SIG-M5 (cell line): ENCODE results near the gene ALDOB.

Experiments used
- DNase-seq: peaks from one replicate; lab custom pipeline; 2025; lab: John Stamatoyannopoulos, UW

ALDOB gene

DNA sequence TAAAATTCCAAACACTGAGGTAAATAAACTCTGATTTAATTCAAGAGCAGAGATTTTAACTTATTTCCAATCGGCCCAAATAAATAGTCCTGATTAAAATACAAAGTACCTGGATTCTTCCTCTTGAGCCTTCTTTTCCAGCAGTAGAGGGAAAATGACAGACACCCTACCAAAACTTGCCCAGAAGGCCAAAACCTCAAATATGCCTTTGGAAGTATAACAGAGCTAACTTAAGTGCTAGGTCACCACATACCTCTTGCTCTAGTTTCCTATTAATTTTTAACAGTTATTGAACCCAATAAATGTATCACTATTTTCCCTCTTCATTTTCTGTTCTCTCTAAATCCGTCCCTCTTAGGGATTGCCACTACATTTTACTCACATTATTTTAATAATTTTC is 52.2 kb downstream of the ALDOB start:
- no peak for DNase-seq

DNA sequence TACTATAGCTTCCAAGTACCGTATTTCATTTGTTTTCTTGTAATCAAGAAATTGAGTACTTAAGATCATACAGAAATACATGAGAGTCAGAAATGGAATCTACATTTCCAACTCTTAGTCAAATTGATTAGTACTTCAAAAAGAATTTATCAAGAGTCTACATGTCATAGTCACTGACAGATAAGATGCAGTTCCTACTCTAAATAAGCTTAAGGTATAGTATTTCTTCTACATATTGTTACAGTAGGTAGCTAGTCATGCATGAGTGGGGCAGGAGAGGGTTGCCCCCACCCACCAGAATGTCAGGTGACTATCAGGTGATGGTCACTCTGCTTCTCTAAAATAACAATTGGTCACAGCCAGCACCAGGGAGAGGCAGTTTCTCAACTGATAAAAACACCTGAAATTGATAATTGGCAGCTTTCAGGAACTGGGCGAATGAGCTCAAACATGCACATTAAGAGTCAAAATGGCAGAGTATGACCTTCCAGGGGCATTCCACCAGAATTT is 53.7 kb downstream of the ALDOB start:
- no peak for DNase-seq

DNA sequence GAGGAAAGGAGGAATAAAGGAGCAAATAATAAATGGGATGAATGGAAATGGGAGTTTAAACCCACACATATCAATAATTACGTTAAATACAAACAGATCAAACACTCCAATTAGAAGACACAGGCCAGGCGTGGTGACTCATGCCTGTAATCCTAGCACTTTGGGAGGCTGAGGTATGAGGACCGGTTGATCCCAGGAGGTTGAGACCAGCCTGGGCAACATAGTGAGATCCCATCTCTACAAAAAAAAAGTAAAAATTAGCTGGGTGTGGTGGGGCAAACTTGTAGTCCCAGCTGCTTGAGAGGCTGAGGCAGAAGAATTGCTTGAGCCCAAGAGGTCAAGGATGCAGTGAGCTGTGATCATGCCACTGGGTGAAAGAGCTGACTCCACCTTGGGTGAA is 54.5 kb downstream of the ALDOB start:
- DNase-seq = no peak

DNA sequence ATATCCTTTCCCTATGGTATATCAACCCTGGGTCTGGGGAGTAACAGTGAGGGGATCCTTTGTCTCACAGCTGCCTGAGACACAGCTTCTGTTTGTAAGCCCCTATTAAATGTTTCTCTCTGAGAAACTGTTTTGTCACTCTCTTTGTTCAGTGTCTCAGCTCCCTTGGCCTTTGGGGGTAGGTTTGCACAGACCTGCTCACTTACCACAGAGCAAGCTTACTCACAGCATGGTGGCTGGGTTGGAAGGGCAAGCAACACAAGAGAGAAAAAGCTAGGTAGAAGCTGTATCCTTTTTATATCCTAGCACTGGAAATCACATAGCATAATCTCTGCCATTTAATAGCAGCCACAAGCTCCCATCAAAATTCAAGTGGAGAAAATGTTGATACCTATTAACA is 55.3 kb downstream of the ALDOB start:
- no peak for DNase-seq

DNA sequence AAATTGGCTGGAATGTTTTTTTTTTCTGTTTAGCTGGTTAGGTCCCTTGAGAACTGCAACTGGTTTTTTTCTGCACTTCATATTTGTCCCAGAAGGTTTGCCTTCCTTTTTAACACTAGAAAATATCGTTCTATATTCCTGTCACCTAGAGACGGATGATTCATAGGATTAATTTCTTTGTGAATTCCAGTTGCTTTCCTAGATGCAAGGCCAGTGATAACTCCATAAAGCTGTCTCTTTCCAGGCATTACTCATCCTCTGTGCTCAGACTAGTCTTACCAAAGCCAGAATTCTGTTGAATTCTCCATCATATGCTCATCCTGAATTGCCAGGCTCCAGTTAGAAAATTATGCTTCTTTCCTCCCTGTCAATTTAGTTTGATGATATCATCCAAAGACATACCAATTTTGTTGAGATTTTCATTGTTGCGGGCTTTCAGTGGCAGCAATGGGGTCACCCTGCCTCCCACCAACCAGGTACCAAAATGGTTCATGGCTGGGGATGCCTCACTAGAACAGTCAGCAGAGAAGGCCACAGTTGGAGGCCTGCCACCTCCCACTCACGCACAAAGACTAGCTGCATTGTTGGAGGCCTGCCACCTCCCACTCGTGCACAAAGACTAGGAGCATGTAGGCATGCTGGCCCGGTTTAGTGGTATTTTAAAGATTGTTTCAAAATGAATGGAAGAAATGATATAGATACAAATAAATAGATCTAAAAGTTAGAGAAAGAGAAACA is 59.3 kb downstream of the ALDOB start:
- DNase-seq = no peak

DNA sequence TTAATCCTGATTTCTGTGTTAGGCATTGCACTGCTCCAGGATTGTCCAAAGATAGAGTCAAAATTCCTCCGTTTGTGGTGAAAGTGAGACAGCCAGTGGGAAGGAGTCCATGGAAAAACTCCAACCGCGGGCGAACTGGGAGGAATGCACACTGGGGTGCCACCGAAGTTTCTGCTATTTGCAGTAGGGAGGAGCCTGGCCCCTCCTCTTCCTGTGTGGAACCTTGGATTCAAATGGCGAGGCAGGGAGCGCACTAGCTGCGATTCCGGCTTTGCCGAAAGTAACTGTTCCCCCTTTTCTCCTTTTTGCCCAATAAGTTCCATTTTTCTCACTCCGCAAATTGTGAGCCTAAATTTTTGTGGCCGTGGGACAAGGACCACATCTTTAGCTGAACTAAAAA is 60.0 kb downstream of the ALDOB start:
- DNase-seq = no peak

DNA sequence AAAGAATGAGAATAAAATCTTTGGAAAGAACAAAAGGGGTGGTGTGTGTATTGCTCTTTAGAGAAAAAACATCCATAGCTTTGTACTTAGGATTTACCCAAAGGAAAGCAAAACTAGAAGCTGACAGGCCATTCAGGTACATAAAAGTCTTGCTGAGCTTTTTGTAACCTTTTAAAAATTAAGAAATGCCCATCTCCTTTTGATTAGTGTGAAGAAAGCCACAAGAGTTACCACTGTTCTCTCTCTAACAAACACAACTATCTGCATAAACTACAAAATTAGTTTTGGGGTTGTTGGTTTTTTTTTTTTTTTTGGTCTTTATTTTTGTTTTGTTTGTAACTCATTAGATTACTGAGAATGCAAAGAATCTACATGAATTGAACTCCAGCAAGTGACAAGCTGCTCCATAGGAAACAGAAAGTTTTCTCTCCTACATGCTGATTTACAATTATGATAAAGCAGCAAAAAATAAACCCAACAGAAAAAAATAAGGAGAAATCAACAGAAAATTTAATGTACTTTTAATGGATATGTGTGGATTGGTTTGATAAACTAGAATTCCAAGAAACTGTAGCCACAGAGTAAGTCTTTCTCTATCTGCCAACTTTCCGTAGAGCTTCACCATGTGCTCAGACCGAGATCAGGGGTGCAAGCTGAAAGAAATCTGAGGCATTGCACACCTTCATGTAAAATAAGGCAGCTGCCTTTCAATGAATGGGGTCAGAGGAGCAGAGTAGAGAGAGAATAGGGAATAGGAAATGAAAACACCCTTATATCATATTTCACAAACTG is 63.1 kb downstream of the ALDOB start:
- DNase-seq = no peak

DNA sequence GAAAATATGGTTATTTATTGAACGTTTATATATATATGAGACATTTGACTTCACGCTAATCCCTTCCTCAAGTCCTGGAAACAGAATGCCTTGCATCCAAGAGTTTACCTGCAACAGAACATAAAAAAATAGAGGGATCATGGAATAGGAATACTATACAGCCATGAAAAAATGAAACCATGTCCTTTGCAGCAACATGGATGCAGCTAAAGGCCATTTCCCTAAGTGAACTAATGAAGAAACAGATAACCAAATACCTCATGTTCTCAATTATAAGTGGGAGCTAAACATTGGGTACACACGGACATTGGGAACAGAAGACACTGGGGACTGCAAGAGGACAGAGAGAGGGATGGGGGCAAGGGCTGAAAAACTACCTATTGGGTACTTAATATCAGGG is 63.8 kb downstream of the ALDOB start:
- no peak for DNase-seq
